PC-3 (cell line): ENCODE measurements around the gene DBH. TPM values are rescaled to one million over a fixed set of nuclear protein-coding genes. Genes with fewer than 3 reads are reported as not detected.

Source experiments
- ATAC-seq: fragments of 200-7000 bp; cut with Tn5 transposase; 2 replicates; pipeline ENCODE4 v1.9.1; 2020; ENCODE audit warnings: mild to moderate bottlenecking, moderate library complexity
- BruUV-seq: library from RNA; stranded (reverse); fragments of 400-500 nt; replicated peaks from 2 replicates; lab custom pipeline; 2021; lab: Mats Ljungman, UMichigan
- CTCF ChIA-PET: fragments of 300-600 bp; sonication (Branson Sonifier 250); formaldehyde crosslinking; loops from one replicate; lab custom pipeline; 2022; ENCODE audit warnings: antibody characterized with exemption; lab: Charles Lee
- POLR2A ChIA-PET: fragments of 300-600 bp; sonication (Branson Sonifier 250); formaldehyde crosslinking; loops from one replicate; lab custom pipeline; 2022; ENCODE audit warnings: antibody characterized with exemption; ENCODE audit not compliant: unreplicated experiment; lab: Charles Lee
- DNase-seq: peaks from one replicate; pipeline ENCODE4 v3.0.0-alpha.2; 2015
- H2AFZ ChIP-seq: fragments of 300-600 bp; sonication (generic); 2 replicates; pipeline ENCODE4 v1.6.0; 2016; ENCODE audit warnings: antibody characterized with exemption, low read length
- H3F3A ChIP-seq: fragments of 300-600 bp; sonication (generic); one replicate; pipeline ENCODE4 v1.6.0; 2017; ENCODE audit warnings: antibody characterized with exemption, low read length, control low read depth, mild to moderate bottlenecking; ENCODE audit not compliant: unreplicated experiment
- H3K27ac ChIP-seq: fragments of 300-600 bp; sonication (generic); 2 replicates; pipeline ENCODE4 v1.5.1; 2016; ENCODE audit warnings: mild to moderate bottlenecking, low read length
- H3K27me3 ChIP-seq: fragments of 300-600 bp; sonication (generic); 2 replicates; pipeline ENCODE4 v1.6.1; 2016; ENCODE audit warnings: low read length, mixed read lengths
- H3K36me3 ChIP-seq: fragments of 300-600 bp; sonication (generic); 2 replicates; pipeline ENCODE4 v1.6.1; 2016; ENCODE audit warnings: low read depth, mixed run types, low read length, mixed read lengths
- H3K4me1 ChIP-seq: fragments of 300-600 bp; sonication (generic); 2 replicates; pipeline ENCODE4 v1.5.1; 2016; ENCODE audit warnings: low read length; ENCODE audit not compliant: insufficient read depth
- H3K4me2 ChIP-seq: fragments of 300-600 bp; sonication (generic); 2 replicates; pipeline ENCODE4 v1.6.0; 2016; ENCODE audit warnings: low read length
- H3K4me3 ChIP-seq: fragments of 300-600 bp; sonication (generic); 2 replicates; pipeline ENCODE4 v1.5.1; 2016; ENCODE audit warnings: mild to moderate bottlenecking, low read length, mixed read lengths
- H3K79me2 ChIP-seq: fragments of 300-600 bp; sonication (generic); 2 replicates; pipeline ENCODE4 v1.6.1; 2017; ENCODE audit warnings: low read length, mixed read lengths
- H3K9ac ChIP-seq: fragments of 300-600 bp; sonication (generic); 2 replicates; pipeline ENCODE4 v1.6.0; 2016; ENCODE audit warnings: mild to moderate bottlenecking, low read length
- H3K9me2 ChIP-seq: fragments of 300-600 bp; sonication (generic); replicated peaks from 2 replicates; pipeline ENCODE4 v1.6.1; 2016; ENCODE audit warnings: mixed run types, low read length, mixed read lengths
- H3K9me3 ChIP-seq: fragments of 300-600 bp; sonication (generic); 2 replicates; pipeline ENCODE4 v1.6.1; 2016; ENCODE audit warnings: low read length, mixed read lengths
- H4K20me1 ChIP-seq: fragments of 300-600 bp; sonication (generic); 2 replicates; pipeline ENCODE4 v1.6.1; 2016; ENCODE audit warnings: low read length, mixed read lengths
- CTCF ChIP-seq: fragments of 300-600 bp; sonication (generic); conservative IDR thresholded peaks from 2 replicates; pipeline ENCODE4 v1.5.1; 2017; ENCODE audit warnings: antibody characterized with exemption, low read depth, mild to moderate bottlenecking, low read length
- EZH2 ChIP-seq: fragments of 300-600 bp; sonication (generic); IDR thresholded peaks from one replicate; pipeline ENCODE4 v1.6.1; 2017; ENCODE audit warnings: antibody characterized with exemption, mild to moderate bottlenecking, low read length; ENCODE audit not compliant: unreplicated experiment
- EZH2phosphoT487 ChIP-seq: fragments of 300-600 bp; sonication (generic); IDR thresholded peaks from 2 replicates; pipeline ENCODE4 v1.6.1; 2018; ENCODE audit warnings: mild to moderate bottlenecking, antibody characterized with exemption, low read length, borderline replicate concordance
- intact Hi-C: fragments of 100-400 bp; cut with micrococcal nuclease; formaldehyde crosslinking; loops from 2 replicates; pipeline ENCODE4 v1.9.0; 2023
- total RNA-seq: library from RNA; depleted of rRNA; stranded (reverse); fragments of >200 nt; gene quantifications from 2 replicates; pipeline ENCODE4 v1.2.3, GENCODE V29; 2014

Gene DBH
- total RNA-seq, 1 experiment from 2014 or later = not detected

- CTCF ChIA-PET = interaction anchor here (0.6 kb wide), 1 partner anchor 126 kb away, joined by 3 read pairs; no protein-coding TSS in a partner anchor
- H3K9me2 ChIP-seq = no peaks in the 10 kb centered on the region
Observed at GRCh38 chr9:133658442-133659431, 22.6 kb downstream of the DBH start.

GRCh38 chr9:133659516-133659915 lies 23.4 kb downstream of the DBH start:
- peaks cover 26% of the 10 kb centered on the region for H3K27me3 ChIP-seq
- no peaks in the 10 kb centered on the region for H3K79me2 ChIP-seq
- H3K36me3 ChIP-seq = no peaks in the 10 kb centered on the region
- ChIA-PET CTCF (no interaction called here), POLR2A (no interaction called here)
- no peaks in the 10 kb centered on the region for H4K20me1 ChIP-seq
- no peak overlapping the region for H3K4me3 ChIP-seq
- intact Hi-C loops = no loop called here
- H3F3A ChIP-seq = no peaks in the 10 kb centered on the region
- peaks cover 6% of the 10 kb centered on the region for H3K4me1 ChIP-seq
- ATAC-seq (no peak), DNase-seq (no peak)
- TF ChIP-seq CTCF = no peak
- no peak for TF ChIP-seq EZH2
- TF ChIP-seq EZH2phosphoT487 = no peak
- no TSS peak for BruUV-seq
- H3K9me2 ChIP-seq = no peaks in the 10 kb centered on the region
- no peak overlapping the region for H3K27ac ChIP-seq
- H3K9ac ChIP-seq = no peak overlapping the region
- H2AFZ ChIP-seq = no peak overlapping the region
- no peaks in the 10 kb centered on the region for H3K9me3 ChIP-seq
- H3K4me2 ChIP-seq = peak overlapping the region; percentile 83

More at GRCh38 chr9:133658442-133659431, 22.6 kb downstream of the DBH start:
- H3K9ac ChIP-seq = no peak overlapping the region
- H3K27me3 ChIP-seq = peaks cover 30% of the 10 kb centered on the region
- BruUV-seq = no TSS peak
- no peaks in the 10 kb centered on the region for H3K79me2 ChIP-seq
- H3F3A ChIP-seq = no peaks in the 10 kb centered on the region
- H3K9me3 ChIP-seq = no peaks in the 10 kb centered on the region
- peaks cover 6% of the 10 kb centered on the region for H3K4me1 ChIP-seq
- no peak overlapping the region for H3K27ac ChIP-seq
- no peaks in the 10 kb centered on the region for H3K36me3 ChIP-seq
- peak overlapping the region; percentile 83 for H3K4me2 ChIP-seq
- H3K4me3 ChIP-seq = peak overlapping the region; percentile 53
- POLR2A ChIA-PET = interaction anchor here (0.6 kb wide), 1 partner anchor 199 kb away, joined by 4 read pairs; no protein-coding TSS in a partner anchor
- peak; percentile 29 for DNase-seq
- TF ChIP-seq EZH2phosphoT487 = no peak
- no peak for TF ChIP-seq CTCF
- TF ChIP-seq EZH2 = no peak
- H2AFZ ChIP-seq = peak overlapping the region; percentile 87
- peak; percentile 79 for ATAC-seq
- no peaks in the 10 kb centered on the region for H4K20me1 ChIP-seq
- intact Hi-C loops = no loop called here
